OCI-LY1 (cell line): ENCODE results near the gene MEMO1.

Source experiments
- H2AFZ ChIP-seq: fragments of 200-600 bp; sonication (generic), shearing (Covaris generic); 2 replicates; pipeline ENCODE4 v1.6.0; 2014; ENCODE audit warnings: antibody characterized with exemption, mild to moderate bottlenecking, low read length
- H3F3A ChIP-seq: fragments of 200-600 bp; sonication (generic), shearing (Covaris generic); 2 replicates; pipeline ENCODE4 v1.6.0; 2014; ENCODE audit warnings: mild to moderate bottlenecking, antibody characterized with exemption, low read length, moderate library complexity; ENCODE audit not compliant: insufficient read depth
- H3K27ac ChIP-seq: fragments of 200-600 bp; sonication (generic); 2 replicates; pipeline ENCODE4 v1.5.1; 2014; ENCODE audit warnings: low read length, mixed run types, mild to moderate bottlenecking, low read depth; ENCODE audit not compliant: poor library complexity, severe bottlenecking
- H3K27me3 ChIP-seq: fragments of 200-600 bp; sonication (generic); 2 replicates; pipeline ENCODE4 v1.6.0; 2014; ENCODE audit warnings: antibody characterized with exemption, mild to moderate bottlenecking, low read length, moderate library complexity; ENCODE audit not compliant: insufficient read depth
- H3K36me3 ChIP-seq: fragments of 200-600 bp; sonication (generic); 2 replicates; pipeline ENCODE4 v1.6.1; 2014; ENCODE audit warnings: mild to moderate bottlenecking, antibody characterized with exemption, low read length, moderate library complexity, mixed read lengths; ENCODE audit not compliant: insufficient read depth
- H3K4me1 ChIP-seq: fragments of 200-600 bp; sonication (generic); 2 replicates; pipeline ENCODE4 v1.5.1; 2014; ENCODE audit warnings: mild to moderate bottlenecking, low read length, moderate library complexity; ENCODE audit not compliant: insufficient read depth, severe bottlenecking
- H3K4me2 ChIP-seq: fragments of 200-600 bp; sonication (generic), shearing (Covaris generic); 2 replicates; pipeline ENCODE4 v1.6.1; 2014; ENCODE audit warnings: low read length
- H3K4me3 ChIP-seq: fragments of 200-600 bp; sonication (generic); 2 replicates; pipeline ENCODE4 v1.5.1; 2014; ENCODE audit warnings: low read length, low read depth, mild to moderate bottlenecking, mixed read lengths; ENCODE audit not compliant: poor library complexity, severe bottlenecking
- H3K79me2 ChIP-seq: fragments of 200-600 bp; shearing (Covaris generic); 2 replicates; pipeline ENCODE4 v1.6.1; 2016; ENCODE audit warnings: mixed run types, low read length, mixed read lengths; ENCODE audit not compliant: insufficient read depth
- H3K9ac ChIP-seq: fragments of 200-600 bp; sonication (generic), shearing (Covaris generic); 2 replicates; pipeline ENCODE4 v1.6.1; 2014; ENCODE audit warnings: mild to moderate bottlenecking, low read length, mixed read lengths
- H3K9me2 ChIP-seq: fragments of 200-600 bp; sonication (generic), shearing (Covaris generic); 2 replicates; pipeline ENCODE4 v1.6.1; 2014; ENCODE audit warnings: low read depth, mild to moderate bottlenecking, low read length, mixed read lengths
- H3K9me3 ChIP-seq: fragments of 200-600 bp; shearing (Covaris generic); 2 replicates; pipeline ENCODE4 v1.6.1; 2014; ENCODE audit warnings: low read length, mixed read lengths
- H4K20me1 ChIP-seq: fragments of 200-600 bp; sonication (generic), shearing (Covaris generic); 2 replicates; pipeline ENCODE4 v1.6.0; 2016; ENCODE audit warnings: mild to moderate bottlenecking, low read length; ENCODE audit not compliant: insufficient read depth
- EZH2 ChIP-seq: fragments of 200-600 bp; sonication (generic), shearing (Covaris generic); IDR thresholded peaks from 2 replicates; pipeline ENCODE4 v1.8.0; 2017; ENCODE audit warnings: borderline replicate concordance, mixed run types, mild to moderate bottlenecking, antibody characterized with exemption, low read length, moderate library complexity, mixed read lengths
- TF ChIP-seq, protein P1 (sequence below): fragments of 200-600 bp; sonication (generic), shearing (Covaris generic); IDR thresholded peaks from 2 replicates; pipeline ENCODE4 v1.5.1; 2017; ENCODE audit warnings: mild to moderate bottlenecking, antibody characterized with exemption, low read length, moderate library complexity, mixed read lengths

The MEMO1 gene

GRCh38 chr2:31965094-31965493 lies 45.7 kb downstream of the MEMO1 start:
- no peak for TF ChIP-seq EZH2
- TF ChIP-seq, protein P1, sequence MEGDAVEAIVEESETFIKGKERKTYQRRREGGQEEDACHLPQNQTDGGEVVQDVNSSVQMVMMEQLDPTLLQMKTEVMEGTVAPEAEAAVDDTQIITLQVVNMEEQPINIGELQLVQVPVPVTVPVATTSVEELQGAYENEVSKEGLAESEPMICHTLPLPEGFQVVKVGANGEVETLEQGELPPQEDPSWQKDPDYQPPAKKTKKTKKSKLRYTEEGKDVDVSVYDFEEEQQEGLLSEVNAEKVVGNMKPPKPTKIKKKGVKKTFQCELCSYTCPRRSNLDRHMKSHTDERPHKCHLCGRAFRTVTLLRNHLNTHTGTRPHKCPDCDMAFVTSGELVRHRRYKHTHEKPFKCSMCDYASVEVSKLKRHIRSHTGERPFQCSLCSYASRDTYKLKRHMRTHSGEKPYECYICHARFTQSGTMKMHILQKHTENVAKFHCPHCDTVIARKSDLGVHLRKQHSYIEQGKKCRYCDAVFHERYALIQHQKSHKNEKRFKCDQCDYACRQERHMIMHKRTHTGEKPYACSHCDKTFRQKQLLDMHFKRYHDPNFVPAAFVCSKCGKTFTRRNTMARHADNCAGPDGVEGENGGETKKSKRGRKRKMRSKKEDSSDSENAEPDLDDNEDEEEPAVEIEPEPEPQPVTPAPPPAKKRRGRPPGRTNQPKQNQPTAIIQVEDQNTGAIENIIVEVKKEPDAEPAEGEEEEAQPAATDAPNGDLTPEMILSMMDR: no peak
- Histone ChIP-seq H3K36me3 (no peaks in the 10 kb centered on the region), H3K79me2 (peaks cover 70% of the 10 kb centered on the region), H3F3A (no peaks in the 10 kb centered on the region), H3K9me2 (no peaks in the 10 kb centered on the region), H3K4me1 (peaks cover 39% of the 10 kb centered on the region), H3K4me3 (no peak overlapping the region), H2AFZ (no peak overlapping the region), H3K4me2 (no peak overlapping the region), H4K20me1 (no peaks in the 10 kb centered on the region), H3K9ac (no peak overlapping the region), H3K9me3 (no peaks in the 10 kb centered on the region), H3K27me3 (no peaks in the 10 kb centered on the region), H3K27ac (no peak overlapping the region)

DNA sequence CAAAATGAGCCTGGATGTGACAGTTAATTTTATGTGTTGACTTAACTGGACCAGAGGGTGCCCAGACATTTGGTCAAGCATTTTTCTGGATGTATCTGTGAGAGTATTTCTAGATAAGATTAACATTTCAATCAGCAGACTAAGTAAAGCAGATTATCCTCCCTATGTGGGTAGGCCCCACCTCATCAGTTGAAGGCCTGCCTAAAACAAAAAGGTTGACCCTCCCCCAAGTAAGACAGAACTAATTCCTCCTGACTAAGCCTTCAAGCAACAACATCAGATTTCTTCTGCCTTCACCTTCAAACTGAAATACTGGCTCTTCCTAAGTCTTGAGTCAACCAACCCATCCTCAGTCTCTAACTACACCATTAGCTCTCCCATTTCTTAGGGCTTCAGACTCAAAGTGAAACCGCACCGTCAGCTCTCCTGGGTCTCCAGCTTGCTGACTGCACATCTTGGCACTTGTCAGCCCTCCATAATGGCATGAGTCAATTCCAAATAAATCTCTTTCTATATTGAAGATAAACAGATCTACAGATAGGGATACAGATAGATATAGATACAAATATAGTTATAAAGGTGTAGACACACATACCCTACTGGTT lies 47.9 kb downstream of the MEMO1 start:
- Histone ChIP-seq H3K27ac (no peak overlapping the region), H3K4me2 (no peak overlapping the region), H3K4me3 (no peak overlapping the region), H3K27me3 (no peaks in the 10 kb centered on the region), H2AFZ (no peak overlapping the region), H3K36me3 (no peaks in the 10 kb centered on the region), H3K9me2 (no peaks in the 10 kb centered on the region), H3K79me2 (peaks cover 74% of the 10 kb centered on the region), H4K20me1 (no peaks in the 10 kb centered on the region), H3K4me1 (peaks cover 62% of the 10 kb centered on the region), H3K9me3 (no peaks in the 10 kb centered on the region), H3K9ac (no peak overlapping the region), H3F3A (no peaks in the 10 kb centered on the region)
- TF ChIP-seq, protein P1: no peak
- no peak for TF ChIP-seq EZH2

DNA sequence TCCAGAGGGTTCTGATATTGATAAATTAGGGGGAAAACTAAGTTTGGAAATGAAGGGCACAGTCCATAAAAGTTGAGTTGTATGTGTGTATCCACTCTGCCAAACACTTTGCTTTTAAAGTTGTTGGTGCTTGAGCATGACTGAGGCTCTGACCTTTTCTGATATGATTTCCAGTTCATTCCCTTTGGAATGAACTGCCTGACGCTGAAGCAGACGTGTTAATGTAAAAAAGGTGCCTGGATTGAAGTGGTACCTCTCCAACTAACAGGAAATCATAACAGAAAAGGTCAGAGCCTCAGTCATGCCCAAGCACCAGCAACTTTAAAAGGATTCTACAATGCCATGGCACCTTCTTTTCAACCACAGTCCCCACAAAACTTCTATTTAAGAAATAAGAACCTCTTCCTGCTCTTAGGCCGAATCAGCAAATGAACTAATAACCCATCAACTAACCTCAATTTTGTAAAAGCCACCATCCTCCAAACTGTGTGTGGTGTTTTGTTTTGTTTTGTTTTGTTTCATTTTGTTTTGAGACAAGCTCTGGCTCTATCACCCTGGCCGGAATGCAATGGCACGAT lies 52.6 kb downstream of the MEMO1 start:
- TF ChIP-seq, protein P1: no peak
- no peak for TF ChIP-seq EZH2
- Histone ChIP-seq H3K27ac (peak overlapping the region; percentile 65), H3F3A (no peaks in the 10 kb centered on the region), H3K27me3 (no peaks in the 10 kb centered on the region), H3K4me2 (peak overlapping the region; percentile 65; the same call in 1 of the 2 replicates), H3K9me2 (no peaks in the 10 kb centered on the region), H3K9me3 (no peaks in the 10 kb centered on the region), H3K36me3 (0 out of 2 replicates have a peak, but pooled peaks cover 7% of the 10 kb centered on the region), H3K9ac (no peak overlapping the region), H4K20me1 (no peaks in the 10 kb centered on the region), H3K4me3 (no peak overlapping the region), H3K4me1 (peaks cover 67% of the 10 kb centered on the region), H3K79me2 (peaks cover 90% of the 10 kb centered on the region), H2AFZ (no peak overlapping the region)
